PC-3 (cell line): Measurements from ENCODE around the gene KIAA1549. TPM values are rescaled to one million over a fixed set of nuclear protein-coding genes. Genes with fewer than 3 reads are reported as not detected.

ENCODE experiments used
- ATAC-seq: fragments of 200-7000 bp; cut with Tn5 transposase; 2 replicates; pipeline ENCODE4 v1.9.1; 2020; ENCODE audit warnings: mild to moderate bottlenecking, moderate library complexity
- BruUV-seq: library from RNA; stranded (reverse); fragments of 400-500 nt; replicated peaks from 2 replicates; lab custom pipeline; 2021; lab: Mats Ljungman, UMichigan
- CTCF ChIA-PET: fragments of 300-600 bp; sonication (Branson Sonifier 250); formaldehyde crosslinking; loops from one replicate; lab custom pipeline; 2022; ENCODE audit warnings: antibody characterized with exemption; lab: Charles Lee
- POLR2A ChIA-PET: fragments of 300-600 bp; sonication (Branson Sonifier 250); formaldehyde crosslinking; loops from one replicate; lab custom pipeline; 2022; ENCODE audit warnings: antibody characterized with exemption; ENCODE audit not compliant: unreplicated experiment; lab: Charles Lee
- DNase-seq: peaks from one replicate; pipeline ENCODE4 v3.0.0-alpha.2; 2015
- H2AFZ ChIP-seq: fragments of 300-600 bp; sonication (generic); 2 replicates; pipeline ENCODE4 v1.6.0; 2016; ENCODE audit warnings: antibody characterized with exemption, low read length
- H3F3A ChIP-seq: fragments of 300-600 bp; sonication (generic); one replicate; pipeline ENCODE4 v1.6.0; 2017; ENCODE audit warnings: antibody characterized with exemption, low read length, control low read depth, mild to moderate bottlenecking; ENCODE audit not compliant: unreplicated experiment
- H3K27ac ChIP-seq: fragments of 300-600 bp; sonication (generic); 2 replicates; pipeline ENCODE4 v1.5.1; 2016; ENCODE audit warnings: mild to moderate bottlenecking, low read length
- H3K27me3 ChIP-seq: fragments of 300-600 bp; sonication (generic); 2 replicates; pipeline ENCODE4 v1.6.1; 2016; ENCODE audit warnings: low read length, mixed read lengths
- H3K36me3 ChIP-seq: fragments of 300-600 bp; sonication (generic); 2 replicates; pipeline ENCODE4 v1.6.1; 2016; ENCODE audit warnings: low read depth, mixed run types, low read length, mixed read lengths
- H3K4me1 ChIP-seq: fragments of 300-600 bp; sonication (generic); 2 replicates; pipeline ENCODE4 v1.5.1; 2016; ENCODE audit warnings: low read length; ENCODE audit not compliant: insufficient read depth
- H3K4me2 ChIP-seq: fragments of 300-600 bp; sonication (generic); 2 replicates; pipeline ENCODE4 v1.6.0; 2016; ENCODE audit warnings: low read length
- H3K4me3 ChIP-seq: fragments of 300-600 bp; sonication (generic); 2 replicates; pipeline ENCODE4 v1.5.1; 2016; ENCODE audit warnings: mild to moderate bottlenecking, low read length, mixed read lengths
- H3K79me2 ChIP-seq: fragments of 300-600 bp; sonication (generic); 2 replicates; pipeline ENCODE4 v1.6.1; 2017; ENCODE audit warnings: low read length, mixed read lengths
- H3K9ac ChIP-seq: fragments of 300-600 bp; sonication (generic); 2 replicates; pipeline ENCODE4 v1.6.0; 2016; ENCODE audit warnings: mild to moderate bottlenecking, low read length
- H3K9me2 ChIP-seq: fragments of 300-600 bp; sonication (generic); replicated peaks from 2 replicates; pipeline ENCODE4 v1.6.1; 2016; ENCODE audit warnings: mixed run types, low read length, mixed read lengths
- H3K9me3 ChIP-seq: fragments of 300-600 bp; sonication (generic); 2 replicates; pipeline ENCODE4 v1.6.1; 2016; ENCODE audit warnings: low read length, mixed read lengths
- H4K20me1 ChIP-seq: fragments of 300-600 bp; sonication (generic); 2 replicates; pipeline ENCODE4 v1.6.1; 2016; ENCODE audit warnings: low read length, mixed read lengths
- CTCF ChIP-seq: fragments of 300-600 bp; sonication (generic); conservative IDR thresholded peaks from 2 replicates; pipeline ENCODE4 v1.5.1; 2017; ENCODE audit warnings: antibody characterized with exemption, low read depth, mild to moderate bottlenecking, low read length
- EZH2 ChIP-seq: fragments of 300-600 bp; sonication (generic); IDR thresholded peaks from one replicate; pipeline ENCODE4 v1.6.1; 2017; ENCODE audit warnings: antibody characterized with exemption, mild to moderate bottlenecking, low read length; ENCODE audit not compliant: unreplicated experiment
- EZH2phosphoT487 ChIP-seq: fragments of 300-600 bp; sonication (generic); IDR thresholded peaks from 2 replicates; pipeline ENCODE4 v1.6.1; 2018; ENCODE audit warnings: mild to moderate bottlenecking, antibody characterized with exemption, low read length, borderline replicate concordance
- intact Hi-C: fragments of 100-400 bp; cut with micrococcal nuclease; formaldehyde crosslinking; loops from 2 replicates; pipeline ENCODE4 v1.9.0; 2023
- total RNA-seq: library from RNA; depleted of rRNA; stranded (reverse); fragments of >200 nt; gene quantifications from 2 replicates; pipeline ENCODE4 v1.2.3, GENCODE V29; 2014

The KIAA1549 gene
- total RNA-seq, 1 experiment from 2014 or later, result 8.2 TPM

DNA sequence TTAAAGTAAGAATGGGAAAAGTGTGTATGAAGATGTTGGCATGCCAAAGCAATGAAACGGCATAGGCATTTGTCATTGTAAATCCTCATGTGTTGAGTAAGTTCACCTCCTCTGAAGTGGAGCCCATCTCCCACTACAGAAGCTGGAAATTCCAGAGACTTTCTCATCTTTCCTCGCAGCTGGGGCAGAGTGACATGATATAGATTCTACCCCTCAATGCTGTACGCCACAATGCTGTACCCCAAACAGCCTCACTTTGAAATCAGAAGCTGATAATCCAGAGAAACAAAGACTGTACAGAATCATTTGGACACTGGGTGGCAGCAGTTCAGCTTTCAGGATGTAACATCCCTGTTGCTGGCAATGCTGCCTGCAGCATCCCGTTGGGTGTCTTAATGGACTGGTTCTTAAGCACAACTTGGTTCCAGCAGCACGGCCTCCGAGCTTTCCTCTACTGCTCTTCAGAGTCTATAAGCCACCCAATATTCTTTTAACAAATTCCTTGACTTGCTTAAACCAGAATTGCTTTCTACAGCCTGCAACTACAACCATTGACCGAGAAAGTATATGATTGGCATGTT lies 35.8 kb upstream of the KIAA1549 start:
- Histone ChIP-seq H3K4me1 (no peaks in the 10 kb centered on the region; the same call in 1 of the 2 replicates), H3K4me3 (no peak overlapping the region), H3K79me2 (no peaks in the 10 kb centered on the region), H3K9ac (no peak overlapping the region), H3K27me3 (no peaks in the 10 kb centered on the region), H4K20me1 (no peaks in the 10 kb centered on the region), H2AFZ (peak overlapping the region; percentile 44), H3K9me2 (no peaks in the 10 kb centered on the region), H3K4me2 (0 out of 2 replicates have a peak overlapping the region, but pooled peaks have one; percentile 15), H3K36me3 (peaks cover 4% of the 10 kb centered on the region; the same call in 1 of the 2 replicates), H3F3A (no peaks in the 10 kb centered on the region), H3K27ac (no peak overlapping the region), H3K9me3 (no peaks in the 10 kb centered on the region)
- TF ChIP-seq EZH2, result no peak
- peak; percentile 81 for TF ChIP-seq CTCF
- BruUV-seq, result TSS peak; percentile 21
- ChIA-PET POLR2A (no interaction called here), CTCF (interaction anchor here (0.5 to 2.0 kb wide), 4 partner anchors 58 to 548 kb away, joined by 3 to 13 read pairs (median 8); a partner anchor contains a TSS)
- intact Hi-C loops, result loop anchor here (1.0 to 2.0 kb wide), 2 partner anchors 58 to 110 kb away; no protein-coding TSS in a partner anchor
- peak; percentile 74 for DNase-seq
- peak; percentile 96 for ATAC-seq

DNA sequence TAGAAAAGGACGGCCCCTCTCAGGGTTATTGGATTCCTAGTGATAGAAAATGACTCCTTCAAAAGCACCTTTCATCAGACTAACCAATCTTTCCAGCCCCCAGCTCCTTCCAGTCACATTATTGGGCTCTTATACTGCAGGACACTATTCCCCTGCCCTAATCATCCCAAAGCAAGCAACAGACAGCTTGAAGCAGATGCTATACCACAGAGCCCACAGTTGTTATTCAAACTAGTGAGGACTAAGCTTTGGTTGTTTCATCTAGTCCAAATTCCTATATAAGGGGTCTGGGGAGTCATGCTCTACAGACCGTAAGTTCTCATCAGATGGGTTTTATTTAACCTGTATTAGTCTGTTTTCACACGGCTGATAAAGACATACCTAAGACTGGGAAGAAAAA lies 30.2 kb upstream of the KIAA1549 start:
- H3K36me3 ChIP-seq, result no peaks in the 10 kb centered on the region
- no peak overlapping the region for H3K4me2 ChIP-seq
- H3K9ac ChIP-seq, result no peak overlapping the region
- H3K4me1 ChIP-seq, result no peaks in the 10 kb centered on the region
- H3K9me2 ChIP-seq, result no peaks in the 10 kb centered on the region
- no TSS peak for BruUV-seq
- no peak for ATAC-seq
- TF ChIP-seq EZH2phosphoT487, result no peak
- TF ChIP-seq CTCF, result no peak
- no peak for TF ChIP-seq EZH2
- H3K79me2 ChIP-seq, result no peaks in the 10 kb centered on the region
- DNase-seq, result no peak
- no peak overlapping the region for H3K27ac ChIP-seq
- no peak overlapping the region for H2AFZ ChIP-seq
- H3K27me3 ChIP-seq, result no peaks in the 10 kb centered on the region
- no peaks in the 10 kb centered on the region for H4K20me1 ChIP-seq
- CTCF ChIA-PET, result no interaction called here
- POLR2A ChIA-PET, result no interaction called here
- H3K4me3 ChIP-seq, result no peak overlapping the region
- no peaks in the 10 kb centered on the region for H3F3A ChIP-seq
- intact Hi-C loops, result no loop called here
- no peaks in the 10 kb centered on the region for H3K9me3 ChIP-seq

DNA sequence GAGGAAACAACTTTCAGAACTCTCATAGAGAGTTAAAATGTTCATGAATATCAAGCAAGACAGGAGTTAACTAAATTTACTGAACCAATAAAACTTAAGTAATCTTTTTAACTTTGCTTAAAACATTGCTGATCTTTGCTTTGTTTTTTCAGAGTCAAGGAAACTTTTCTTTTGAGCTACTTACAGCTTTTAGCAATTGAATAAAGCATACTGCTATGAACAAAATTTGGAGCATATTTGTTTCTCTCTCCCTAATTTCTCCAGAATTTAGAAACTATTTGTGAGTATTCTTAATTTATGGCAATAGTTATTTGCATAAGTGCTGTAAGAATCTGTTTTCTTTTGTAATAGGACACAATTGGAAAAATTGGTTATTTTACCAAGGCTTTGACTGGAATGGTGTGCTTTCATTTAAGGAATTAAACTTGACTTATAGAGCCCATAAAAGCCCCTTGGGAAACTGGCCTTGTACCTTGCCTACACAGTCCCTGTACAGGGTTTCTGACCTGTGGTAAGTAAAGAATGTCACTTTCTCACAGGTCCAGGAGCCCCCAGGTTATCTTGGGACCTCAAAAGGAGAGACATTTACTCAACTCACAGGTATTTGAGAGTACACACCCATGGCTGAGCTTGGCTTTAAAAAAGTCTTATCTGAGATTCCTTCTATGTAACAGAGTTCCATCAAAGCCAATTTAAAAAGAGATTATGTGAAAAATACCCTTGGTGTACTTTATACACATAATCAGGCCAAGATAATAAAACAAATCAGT lies 23.3 kb upstream of the KIAA1549 start:
- no peaks in the 10 kb centered on the region for H3K9me2 ChIP-seq
- ChIA-PET POLR2A (no interaction called here), CTCF (no interaction called here)
- no peaks in the 10 kb centered on the region for H4K20me1 ChIP-seq
- H3F3A ChIP-seq, result no peaks in the 10 kb centered on the region
- ATAC-seq (no peak), DNase-seq (no peak)
- no peak overlapping the region for H3K4me3 ChIP-seq
- TF ChIP-seq CTCF (no peak), EZH2 (no peak), EZH2phosphoT487 (no peak)
- H3K27ac ChIP-seq, result no peak overlapping the region
- no TSS peak for BruUV-seq
- H3K9ac ChIP-seq, result no peak overlapping the region
- H3K4me1 ChIP-seq, result no peaks in the 10 kb centered on the region
- H2AFZ ChIP-seq, result no peak overlapping the region
- H3K79me2 ChIP-seq, result no peaks in the 10 kb centered on the region
- H3K9me3 ChIP-seq, result no peaks in the 10 kb centered on the region
- intact Hi-C loops, result no loop called here
- no peak overlapping the region for H3K4me2 ChIP-seq
- H3K36me3 ChIP-seq, result no peaks in the 10 kb centered on the region
- no peaks in the 10 kb centered on the region for H3K27me3 ChIP-seq
